ENCODE data around the gene TPK1. TPM values are rescaled to one million over a fixed set of nuclear protein-coding genes. Genes with fewer than 3 reads are reported as not detected.

TPK1 gene
- total and polyA plus RNA-seq, 2 of the 4 experiments (the other 2 are of a cell fraction), result 0.38 to 1.8 TPM

DNA sequence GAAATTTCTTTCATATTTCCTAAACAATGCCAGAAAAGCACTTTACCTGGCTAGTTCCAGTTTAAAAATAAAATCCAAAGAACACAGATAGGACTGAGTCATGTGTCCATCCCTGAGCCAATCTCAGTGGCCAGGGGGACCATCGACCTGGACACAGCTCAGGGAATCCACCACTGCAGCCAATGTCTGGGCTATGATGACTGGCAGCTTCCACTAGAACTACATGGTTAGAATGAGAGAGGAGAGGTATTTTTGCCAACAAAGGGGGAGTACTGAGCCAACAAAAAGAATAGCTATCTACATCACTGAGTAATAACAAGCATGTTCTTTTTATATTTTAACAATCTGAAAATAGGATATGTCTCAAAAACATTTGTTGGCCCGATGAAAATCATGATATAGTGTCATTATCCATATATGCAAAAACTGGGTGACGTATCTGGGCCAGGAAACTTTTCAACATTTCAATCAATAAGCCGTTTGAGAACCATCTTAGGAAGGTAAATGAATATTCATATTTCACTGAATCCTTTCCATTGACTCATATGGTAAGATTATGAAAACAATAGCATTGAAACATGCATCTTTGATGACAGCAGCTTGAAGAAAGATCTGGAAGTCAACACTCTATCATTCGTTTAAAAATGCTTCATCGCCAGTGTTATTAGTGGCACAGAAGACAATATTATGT is 104.0 kb downstream of the TPK1 start:
- no peak overlapping the region for H4K5ac ChIP-seq (ENCODE audit: low read depth, low read length)
- H3K4ac ChIP-seq (ENCODE audit: low read depth, low read length), result no peak overlapping the region
- no peak overlapping the region for H3K27ac ChIP-seq (ENCODE audit: insufficient read depth, low read length)
- H3K9me3 ChIP-seq (ENCODE audit: control insufficient read depth, insufficient read depth, low read length), result peaks cover 6% of the 10 kb centered on the region
- no peak overlapping the region for H4K8ac ChIP-seq (ENCODE audit: low read depth in 2 of 2, low read length in 2 of 2)
- no peak overlapping the region for H2AK5ac ChIP-seq (ENCODE audit: low read depth, low read length)
- no peak overlapping the region for H2BK15ac ChIP-seq (ENCODE audit: low read depth, low read length)
- no peak for ATAC-seq (ENCODE audit: low read depth)
- H3K79me1 ChIP-seq (ENCODE audit: low read depth in 1 of 2, low read length in 2 of 2), result no peaks in the 10 kb centered on the region
- TF ChIP-seq, protein P1, sequence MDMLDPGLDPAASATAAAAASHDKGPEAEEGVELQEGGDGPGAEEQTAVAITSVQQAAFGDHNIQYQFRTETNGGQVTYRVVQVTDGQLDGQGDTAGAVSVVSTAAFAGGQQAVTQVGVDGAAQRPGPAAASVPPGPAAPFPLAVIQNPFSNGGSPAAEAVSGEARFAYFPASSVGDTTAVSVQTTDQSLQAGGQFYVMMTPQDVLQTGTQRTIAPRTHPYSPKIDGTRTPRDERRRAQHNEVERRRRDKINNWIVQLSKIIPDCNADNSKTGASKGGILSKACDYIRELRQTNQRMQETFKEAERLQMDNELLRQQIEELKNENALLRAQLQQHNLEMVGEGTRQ (IDR thresholded peaks at IDR 0.05; ENCODE audit: low read depth, low read length), result no peak
- no peak for TF ChIP-seq SMC3 (IDR thresholded peaks at IDR 0.05; ENCODE audit: low read depth, low read length)
- no peak for TF ChIP-seq RCOR1 (IDR thresholded peaks at IDR 0.05; ENCODE audit: insufficient replicate concordance, low read length)
- TF ChIP-seq RAD21 (IDR thresholded peaks at IDR 0.05; ENCODE audit: low read length), result no peak
- H3K18ac ChIP-seq (ENCODE audit: low read depth, low read length), result no peak overlapping the region
- no peak overlapping the region for H3K23ac ChIP-seq (ENCODE audit: low read depth, low read length)
- in situ Hi-C loops (cut with MboI; ENCODE audit: low sequenced_read_pairs), result no loop called here
- no peak for DNase-seq
- dilution Hi-C loops (cut with HindIII; ENCODE audit: low sequenced_read_pairs, unreplicated experiment), result no loop called here
- no peak overlapping the region for H3K4me2 ChIP-seq (ENCODE audit: low read depth, low read length)
- H3K9me1 ChIP-seq (ENCODE audit: insufficient read depth, low read length), result no peaks in the 10 kb centered on the region
- no peaks in the 10 kb centered on the region for H3K27me3 ChIP-seq (ENCODE audit: control insufficient read depth, insufficient read depth, low read length)
- H2AFZ ChIP-seq (replicated peaks; ENCODE audit: low read length, poor library complexity), result no peak overlapping the region
- no peak overlapping the region for H2AK9ac ChIP-seq (replicated peaks; ENCODE audit: low read depth, low read length, poor library complexity)
- no peaks in the 10 kb centered on the region for H4K20me1 ChIP-seq (ENCODE audit: insufficient read depth, low read length)
- no peak overlapping the region for H2BK20ac ChIP-seq (ENCODE audit: low read depth, low read length)
- H3K14ac ChIP-seq (replicated peaks; ENCODE audit: low read depth, low read length), result no peak overlapping the region
- H3K4me3 ChIP-seq (ENCODE audit: insufficient read depth, low read depth, low read length), result no peak overlapping the region
- H3K56ac ChIP-seq (ENCODE audit: extremely low read depth, insufficient read depth, low read length), result no peak overlapping the region
- H3K9ac ChIP-seq (ENCODE audit: low read depth, low read length), result no peak overlapping the region
- H4K91ac ChIP-seq (ENCODE audit: insufficient read depth, low read depth, low read length), result no peak overlapping the region
- WGBS, 2 experiments (ENCODE audit: extremely low coverage in 2 of 2, insufficient read length in 1 of 2), result no CpG with 5 or more reads among the region's 6 CpGs
- no peaks in the 10 kb centered on the region for H3K4me1 ChIP-seq (ENCODE audit: control insufficient read depth, insufficient read depth, low read length)
- ChIA-PET CTCF (no interaction called here), POLR2A (ENCODE audit: unreplicated experiment) (no interaction called here)
- no peaks in the 10 kb centered on the region for H3K36me3 ChIP-seq (ENCODE audit: control insufficient read depth, insufficient read depth, low read length)
- BruUV-seq (replicated peaks), result no TSS peak
- no peak overlapping the region for H2BK120ac ChIP-seq (ENCODE audit: low read depth, low read length)
- intact Hi-C loops (cut with micrococcal nuclease), result no loop called here
- no peak overlapping the region for H2BK5ac ChIP-seq (ENCODE audit: low read depth, low read length, poor library complexity, severe bottlenecking)
